ENCODE results near the gene MDP1. TPM values are rescaled to one million over a fixed set of nuclear protein-coding genes. Genes with fewer than 3 reads are reported as not detected.

The MDP1 gene
- total and polyA plus RNA-seq, 10 of the 15 experiments (the other 5 are each of a cell fraction or from before 2014, with no cell fraction given): 10.4 to 45.8 (median 23.5) TPM

GRCh38 chr14:24255438-24255837 is 39.6 kb upstream of the MDP1 start (continued):
- TF ChIP-seq SKIL (IDR thresholded peaks at IDR 0.05; ENCODE audit: low read depth, poor library complexity, severe bottlenecking): no peak
- TF ChIP-seq, protein P1, sequence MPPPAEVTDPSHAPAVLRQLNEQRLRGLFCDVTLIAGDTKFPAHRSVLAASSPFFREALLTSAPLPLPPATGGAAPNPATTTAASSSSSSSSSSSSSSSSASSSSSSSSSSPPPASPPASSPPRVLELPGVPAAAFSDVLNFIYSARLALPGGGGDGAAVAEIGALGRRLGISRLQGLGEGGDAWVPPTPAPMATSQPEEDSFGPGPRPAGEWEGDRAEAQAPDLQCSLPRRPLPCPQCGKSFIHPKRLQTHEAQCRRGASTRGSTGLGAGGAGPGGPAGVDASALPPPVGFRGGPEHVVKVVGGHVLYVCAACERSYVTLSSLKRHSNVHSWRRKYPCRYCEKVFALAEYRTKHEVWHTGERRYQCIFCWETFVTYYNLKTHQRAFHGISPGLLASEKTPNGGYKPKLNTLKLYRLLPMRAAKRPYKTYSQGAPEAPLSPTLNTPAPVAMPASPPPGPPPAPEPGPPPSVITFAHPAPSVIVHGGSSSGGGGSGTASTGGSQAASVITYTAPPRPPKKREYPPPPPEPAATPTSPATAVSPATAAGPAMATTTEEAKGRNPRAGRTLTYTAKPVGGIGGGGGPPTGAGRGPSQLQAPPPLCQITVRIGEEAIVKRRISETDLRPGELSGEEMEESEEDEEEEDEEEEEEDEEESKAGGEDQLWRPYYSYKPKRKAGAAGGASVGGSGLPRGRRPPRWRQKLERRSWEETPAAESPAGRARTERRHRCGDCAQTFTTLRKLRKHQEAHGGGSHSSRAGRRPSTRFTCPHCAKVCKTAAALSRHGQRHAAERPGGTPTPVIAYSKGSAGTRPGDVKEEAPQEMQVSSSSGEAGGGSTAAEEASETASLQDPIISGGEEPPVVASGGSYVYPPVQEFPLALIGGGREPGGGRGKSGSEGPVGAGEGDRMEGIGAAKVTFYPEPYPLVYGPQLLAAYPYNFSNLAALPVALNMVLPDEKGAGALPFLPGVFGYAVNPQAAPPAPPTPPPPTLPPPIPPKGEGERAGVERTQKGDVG (CRISPR knock-in tag; IDR thresholded peaks at IDR 0.05): no peak
- no peak for TF ChIP-seq RELA (IDR thresholded peaks at IDR 0.05; ENCODE audit: borderline replicate concordance, partially characterized antibody)
- no peak for TF ChIP-seq POU2F2 (IDR thresholded peaks at IDR 0.05; ENCODE audit: borderline replicate concordance, low read depth, low read length)
- no peak for TF ChIP-seq BMI1 (IDR thresholded peaks at IDR 0.05; ENCODE audit: borderline replicate concordance)
- TF ChIP-seq MEF2B (IDR thresholded peaks at IDR 0.05; ENCODE audit: partially characterized antibody, poor library complexity, severe bottlenecking): no peak
- TF ChIP-seq CREM (IDR thresholded peaks at IDR 0.05; ENCODE audit: low read depth): no peak

Data from GM12878 (cell line).